ENCODE measurements around the gene SLC27A6. TPM values are rescaled to one million over a fixed set of nuclear protein-coding genes. Genes with fewer than 3 reads are reported as not detected.

The SLC27A6 gene
- total and polyA plus RNA-seq, 12 donors, result 11.0 to 125 (median 50.0) TPM

GRCh38 chr5:129014185-129014584 lies 48.9 kb downstream of the SLC27A6 start:
- Histone ChIP-seq H3K4me3 (no peak overlapping the region), H3K27ac (no peak overlapping the region), H3K27me3 (no peaks in the 10 kb centered on the region), H3K4me1 (peaks cover 0 to 9% (median 0%) of the 10 kb centered on the region in 9 donors), H3K9me3 (peaks cover 0 to 6% (median 0%) of the 10 kb centered on the region in 11 donors), H3K36me3 (no peaks in the 10 kb centered on the region)
- intact Hi-C loops (cut with DNase I), result no loop called here
- DNase-seq (no peak), ATAC-seq (no peak)
- 86 to 88% methylated on average over 4 of the region's 4 CpGs for WGBS, 2 donors
- no peak for TF ChIP-seq CTCF (IDR thresholded peaks at IDR 0.05)

GRCh38 chr5:129018837-129019236 lies 53.5 kb downstream of the SLC27A6 start:
- Histone ChIP-seq H3K27me3 (no peaks in the 10 kb centered on the region), H3K27ac (no peak overlapping the region), H3K4me1 (peaks cover 0 to 14% (median 0%) of the 10 kb centered on the region in 9 donors), H3K4me3 (no peak overlapping the region), H3K9me3 (no peaks in the 10 kb centered on the region), H3K36me3 (no peaks in the 10 kb centered on the region)
- ATAC-seq (no peak), DNase-seq (no peak)
- TF ChIP-seq CTCF (IDR thresholded peaks at IDR 0.05), result no peak
- intact Hi-C loops (cut with DNase I), result no loop called here

- no peak for ATAC-seq
Observed at GRCh38 chr5:129019401-129019908, 54.2 kb downstream of the SLC27A6 start.

GRCh38 chr5:129020683-129021082 lies 55.4 kb downstream of the SLC27A6 start:
- Histone ChIP-seq H3K4me1 (peaks cover 0 to 6% (median 0%) of the 10 kb centered on the region in 9 donors), H3K36me3 (no peaks in the 10 kb centered on the region), H3K9me3 (no peaks in the 10 kb centered on the region), H3K4me3 (no peak overlapping the region), H3K27me3 (no peaks in the 10 kb centered on the region), H3K27ac (no peak overlapping the region)
- intact Hi-C loops (cut with DNase I), result no loop called here
- DNase-seq (no peak), ATAC-seq (no peak)
- 92 to 94% methylated on average over 4 of the region's 4 CpGs for WGBS, 2 donors
- TF ChIP-seq CTCF (IDR thresholded peaks at IDR 0.05), result no peak

More at GRCh38 chr5:129019401-129019908, 54.2 kb downstream of the SLC27A6 start:
- Histone ChIP-seq H3K9me3 (no peaks in the 10 kb centered on the region), H3K4me3 (no peak overlapping the region), H3K27ac (no peak overlapping the region), H3K4me1 (peaks cover 0 to 11% (median 0%) of the 10 kb centered on the region in 9 donors), H3K27me3 (no peaks in the 10 kb centered on the region), H3K36me3 (no peaks in the 10 kb centered on the region)
- no peak for DNase-seq
- intact Hi-C loops (cut with DNase I), result no loop called here
- no peak for TF ChIP-seq CTCF (IDR thresholded peaks at IDR 0.05)
- 61 to 66% methylated on average over 4 of the region's 4 CpGs for WGBS, 2 donors

Data from heart right ventricle (tissue), 16 donors.